ENCODE data around the gene SHISA5.

DNA sequence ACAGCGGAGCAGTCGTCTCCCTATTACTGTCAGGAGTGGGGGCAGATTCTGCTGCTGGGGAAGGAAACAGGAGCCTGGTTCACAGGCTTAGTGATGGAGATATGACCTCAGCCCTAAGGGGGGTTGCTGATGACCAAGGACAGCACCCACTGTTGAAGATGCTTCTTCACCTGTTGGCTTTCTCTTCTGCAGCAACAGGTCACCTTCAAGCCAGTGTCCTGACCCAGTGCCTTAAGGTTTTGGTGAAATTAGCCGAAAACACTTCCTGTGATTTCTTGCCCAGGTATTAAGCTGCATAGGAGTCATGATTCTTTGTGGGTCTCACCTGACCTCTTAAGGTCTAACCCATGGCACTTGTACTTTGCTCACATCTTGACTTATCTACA, 43.5 kb downstream of the SHISA5 start:
- no peak for TF ChIP-seq CTCF (IDR thresholded peaks at IDR 0.05; ENCODE audit: control extremely low read depth in 1 of 3, insufficient read depth in 1 of 3, low read depth in 1 of 3, low read length in 3 of 3)
- no peak for TF ChIP-seq POLR2A (IDR thresholded peaks at IDR 0.05; ENCODE audit: control extremely low read depth in 1 of 2, low read depth in 2 of 2, low read length in 2 of 2)
- no peak for TF ChIP-seq EZH2 (IDR thresholded peaks at IDR 0.05; ENCODE audit: low read depth, low read length, severe bottlenecking)
- no peak for TF ChIP-seq CEBPB (IDR thresholded peaks at IDR 0.05; ENCODE audit: low read depth, low read length)
- TF ChIP-seq ZNF274 (IDR thresholded peaks at IDR 0.05; ENCODE audit: borderline replicate concordance, extremely low read depth, low read length), result no peak
- TF ChIP-seq CHD1 (IDR thresholded peaks at IDR 0.05; ENCODE audit: low read depth, low read length), result no peak
- TF ChIP-seq POLR2AphosphoS5 (IDR thresholded peaks at IDR 0.05; ENCODE audit: low read depth, low read length), result no peak
- no peak for TF ChIP-seq BACH1 (IDR thresholded peaks at IDR 0.05; ENCODE audit: low read length)

All from H1 (cell line).